Endothelial cell (in vitro differentiated cells): Measurements from ENCODE around the gene ATG7. TPM values are rescaled to one million over a fixed set of nuclear protein-coding genes. Genes with fewer than 3 reads are reported as not detected.

Experiments
- DNase-seq: peaks from one replicate; pipeline ENCODE4 v3.0.0; 2021; ENCODE audit warnings: low spot score
- H3K27ac Mint-ChIP-seq: one replicate; pipeline ENCODE4 v1.8.0; 2021; ENCODE audit warnings: mixed read lengths, inconsistent platforms; ENCODE audit not compliant: unreplicated experiment
- H3K27me3 Mint-ChIP-seq: one replicate; pipeline ENCODE4 v1.8.0; 2021; ENCODE audit warnings: mild to moderate bottlenecking, moderate library complexity, mixed read lengths, inconsistent platforms; ENCODE audit not compliant: unreplicated experiment
- H3K36me3 Mint-ChIP-seq: one replicate; pipeline ENCODE4 v1.8.0; 2021; ENCODE audit warnings: mild to moderate bottlenecking, low read depth, mixed read lengths, inconsistent platforms; ENCODE audit not compliant: unreplicated experiment
- H3K4me1 Mint-ChIP-seq: one replicate; pipeline ENCODE4 v1.8.0; 2021; ENCODE audit warnings: mild to moderate bottlenecking, mixed read lengths, inconsistent platforms; ENCODE audit not compliant: unreplicated experiment
- H3K4me3 Mint-ChIP-seq: one replicate; pipeline ENCODE4 v1.8.0; 2021; ENCODE audit warnings: mild to moderate bottlenecking, mixed read lengths, inconsistent platforms; ENCODE audit not compliant: unreplicated experiment
- H3K9me3 Mint-ChIP-seq: one replicate; pipeline ENCODE4 v1.8.0; 2021; ENCODE audit warnings: mixed read lengths, inconsistent platforms; ENCODE audit not compliant: unreplicated experiment
- CTCF ChIP-seq: fragments of 200-600 bp; sonication (generic); IDR thresholded peaks from one replicate; pipeline ENCODE4 v1.5.0; 2021; ENCODE audit warnings: antibody characterized with exemption; ENCODE audit not compliant: unreplicated experiment
- total RNA-seq: library from RNA; stranded (reverse); fragmentation: NEBNext Ultra II Directional; extraction: Animal tissue kit (Norgen Biotek cat#: 25700); gene quantifications from one replicate; pipeline ENCODE4 v1.2.1, GENCODE V29; 2021; ENCODE audit not compliant: unreplicated experiment

The ATG7 gene
- total RNA-seq, 1 donor from 2014 or later: 30.6 TPM

GRCh38 chr3:11389386-11390268 lies 117.4 kb downstream of the ATG7 start:
- Mint-ChIP-seq H3K27ac (no peak overlapping the region), H3K4me1 (no peaks in the 10 kb centered on the region), H3K4me3 (no peak overlapping the region), H3K36me3 (no peaks in the 10 kb centered on the region), H3K27me3 (no peaks in the 10 kb centered on the region), H3K9me3 (no peaks in the 10 kb centered on the region)
- TF ChIP-seq CTCF: no peak
- DNase-seq: no peak

- no peak overlapping the region for H3K4me3 Mint-ChIP-seq
- TF ChIP-seq CTCF: no peak
- no peaks in the 10 kb centered on the region for H3K27me3 Mint-ChIP-seq
- H3K9me3 Mint-ChIP-seq: no peaks in the 10 kb centered on the region
- no peak overlapping the region for H3K27ac Mint-ChIP-seq
- no peak for DNase-seq
- H3K4me1 Mint-ChIP-seq: no peaks in the 10 kb centered on the region
- no peaks in the 10 kb centered on the region for H3K36me3 Mint-ChIP-seq
These were observed 118.4 kb downstream of the ATG7 start for GRCh38 chr3:11390411-11391131.

- no peaks in the 10 kb centered on the region for H3K27me3 Mint-ChIP-seq
- DNase-seq: no peak
- H3K9me3 Mint-ChIP-seq: no peaks in the 10 kb centered on the region
- H3K27ac Mint-ChIP-seq: no peak overlapping the region
- TF ChIP-seq CTCF: no peak
- no peaks in the 10 kb centered on the region for H3K4me1 Mint-ChIP-seq
- H3K36me3 Mint-ChIP-seq: no peaks in the 10 kb centered on the region
- H3K4me3 Mint-ChIP-seq: no peak overlapping the region
These were observed 119.1 kb downstream of the ATG7 start for GRCh38 chr3:11391174-11391879.

- no peak for DNase-seq
- Mint-ChIP-seq H3K27ac (no peak overlapping the region), H3K27me3 (no peaks in the 10 kb centered on the region)
These were observed 120.0 kb downstream of the ATG7 start for GRCh38 chr3:11392014-11392859.

More at GRCh38 chr3:11392014-11392859, 120.0 kb downstream of the ATG7 start:
- Mint-ChIP-seq H3K4me1 (no peaks in the 10 kb centered on the region), H3K36me3 (no peaks in the 10 kb centered on the region), H3K4me3 (no peak overlapping the region), H3K9me3 (no peaks in the 10 kb centered on the region)
- no peak for TF ChIP-seq CTCF
